22Rv1 (cell line): ENCODE results near the gene STAMBPL1.

ENCODE experiments used
- ZFX ChIP-seq: fragments of 450-650 bp; IDR thresholded peaks from 2 replicates; pipeline ENCODE4 v1.6.1; 2017; ENCODE audit warnings: antibody characterized with exemption, borderline replicate concordance
- TF ChIP-seq, protein P1 (sequence below): fragments of 450-650 bp; IDR thresholded peaks from 2 replicates; pipeline ENCODE4 v1.5.1; 2017; ENCODE audit warnings: mild to moderate bottlenecking

- TF ChIP-seq, protein P1, sequence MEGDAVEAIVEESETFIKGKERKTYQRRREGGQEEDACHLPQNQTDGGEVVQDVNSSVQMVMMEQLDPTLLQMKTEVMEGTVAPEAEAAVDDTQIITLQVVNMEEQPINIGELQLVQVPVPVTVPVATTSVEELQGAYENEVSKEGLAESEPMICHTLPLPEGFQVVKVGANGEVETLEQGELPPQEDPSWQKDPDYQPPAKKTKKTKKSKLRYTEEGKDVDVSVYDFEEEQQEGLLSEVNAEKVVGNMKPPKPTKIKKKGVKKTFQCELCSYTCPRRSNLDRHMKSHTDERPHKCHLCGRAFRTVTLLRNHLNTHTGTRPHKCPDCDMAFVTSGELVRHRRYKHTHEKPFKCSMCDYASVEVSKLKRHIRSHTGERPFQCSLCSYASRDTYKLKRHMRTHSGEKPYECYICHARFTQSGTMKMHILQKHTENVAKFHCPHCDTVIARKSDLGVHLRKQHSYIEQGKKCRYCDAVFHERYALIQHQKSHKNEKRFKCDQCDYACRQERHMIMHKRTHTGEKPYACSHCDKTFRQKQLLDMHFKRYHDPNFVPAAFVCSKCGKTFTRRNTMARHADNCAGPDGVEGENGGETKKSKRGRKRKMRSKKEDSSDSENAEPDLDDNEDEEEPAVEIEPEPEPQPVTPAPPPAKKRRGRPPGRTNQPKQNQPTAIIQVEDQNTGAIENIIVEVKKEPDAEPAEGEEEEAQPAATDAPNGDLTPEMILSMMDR: no peak
- TF ChIP-seq ZFX: no peak
These were observed 41.2 kb upstream of the STAMBPL1 start for GRCh38 chr10:88838766-88839350.
